ENCODE results near the gene TIGD7.

TIGD7 gene

GRCh38 chr16:3249020-3249419 lies 56.2 kb downstream of the TIGD7 start:
- DNase-seq (ENCODE audit: low spot score) = no peak
- Histone ChIP-seq H3K27me3 (ENCODE audit: insufficient read depth, poor library complexity, severe bottlenecking) (no peaks in the 10 kb centered on the region), H3K27ac (ENCODE audit: poor library complexity, severe bottlenecking) (no peak overlapping the region), H3K4me1 (ENCODE audit: insufficient read depth, poor library complexity, severe bottlenecking) (no peaks in the 10 kb centered on the region), H3K36me3 (ENCODE audit: low read depth) (no peaks in the 10 kb centered on the region), H3K4me3 (ENCODE audit: severe bottlenecking) (no peak overlapping the region), H3K9me3 (ENCODE audit: severe bottlenecking) (no peaks in the 10 kb centered on the region)
- ATAC-seq (ENCODE audit: low read depth) = no peak
- no peak for TF ChIP-seq CTCF (IDR thresholded peaks at IDR 0.05; ENCODE audit: poor library complexity, severe bottlenecking)

Measured in RWPE2 (cell line).